ENCODE data around the gene TMEM204.

Gene TMEM204

GRCh38 chr16:1520461-1520860 is 13.0 kb upstream of the TMEM204 start:
- no peak for DNase-seq (ENCODE audit: low read depth, low spot score)
- in situ Hi-C loops (cut with HindIII; ENCODE audit: low sequenced_read_pairs): no loop called here
- no peak overlapping the region for H3K4me3 ChIP-seq (ENCODE audit: low read depth, low read length)
- TF ChIP-seq CTCF (IDR thresholded peaks at IDR 0.05; ENCODE audit: low read depth, low read length): no peak

- TF ChIP-seq CTCF (IDR thresholded peaks at IDR 0.05; ENCODE audit: low read depth, low read length): no peak
- in situ Hi-C loops (cut with HindIII; ENCODE audit: low sequenced_read_pairs): no loop called here
- H3K4me3 ChIP-seq (ENCODE audit: low read depth, low read length): no peak overlapping the region
These were observed 9.8 kb upstream of the TMEM204 start for GRCh38 chr16:1523581-1524245.

GRCh38 chr16:1524366-1524765 is 9.1 kb upstream of the TMEM204 start:
- H3K4me3 ChIP-seq (ENCODE audit: low read depth, low read length): no peak overlapping the region
- TF ChIP-seq CTCF (IDR thresholded peaks at IDR 0.05; ENCODE audit: low read depth, low read length): no peak
- in situ Hi-C loops (cut with HindIII; ENCODE audit: low sequenced_read_pairs): no loop called here
- DNase-seq (ENCODE audit: low read depth, low spot score): no peak

More at GRCh38 chr16:1523581-1524245, 9.8 kb upstream of the TMEM204 start:
- DNase-seq (ENCODE audit: low read depth, low spot score): no peak

- in situ Hi-C loops (cut with HindIII; ENCODE audit: low sequenced_read_pairs): no loop called here
- no peak for DNase-seq (ENCODE audit: low read depth, low spot score)
- TF ChIP-seq CTCF (IDR thresholded peaks at IDR 0.05; ENCODE audit: low read depth, low read length): no peak
- no peak overlapping the region for H3K4me3 ChIP-seq (ENCODE audit: low read depth, low read length)
These were observed 7.4 kb upstream of the TMEM204 start for GRCh38 chr16:1525871-1526607.

GRCh38 chr16:1526608-1527555 is 6.6 kb upstream of the TMEM204 start:
- no peak for DNase-seq (ENCODE audit: low read depth, low spot score)
- H3K4me3 ChIP-seq (ENCODE audit: low read depth, low read length): no peak overlapping the region
- in situ Hi-C loops (cut with HindIII; ENCODE audit: low sequenced_read_pairs): no loop called here
- no peak for TF ChIP-seq CTCF (IDR thresholded peaks at IDR 0.05; ENCODE audit: low read depth, low read length)

Data from astrocyte of the spinal cord (primary cell).